Astrocyte (in vitro differentiated cells and primary cell): ENCODE data around the gene TMEM63B. TPM values are rescaled to one million over a fixed set of nuclear protein-coding genes. Genes with fewer than 3 reads are reported as not detected.

Experiments
- DNase-seq: peaks from one replicate; pipeline ENCODE4 v3.0.0-alpha.2; 2010; ENCODE audit warnings: low read depth
- FAIRE-seq: peaks from 2 replicates; lab custom pipeline; 2011; peaks lifted over from hg19 to GRCh38; lab: Jason Lieb, UNC
- H2AFZ ChIP-seq: 2 replicates; pipeline ENCODE4 v1.6.0; 2012; ENCODE audit warnings: low read depth, low read length, inconsistent platforms
- H3K27ac ChIP-seq: 2 replicates; pipeline ENCODE4 v1.5.1; 2011; ENCODE audit warnings: low read depth, low read length, inconsistent platforms
- H3K27me3 ChIP-seq: 2 replicates; pipeline ENCODE4 v1.6.0; 2011; ENCODE audit warnings: low read length, inconsistent platforms; ENCODE audit not compliant: insufficient read depth
- H3K36me3 ChIP-seq: 2 replicates; pipeline ENCODE4 v1.5.1; 2011; ENCODE audit warnings: low read length, inconsistent platforms; ENCODE audit not compliant: insufficient read depth
- H3K4me1 ChIP-seq: 2 replicates; pipeline ENCODE4 v1.5.1; 2011; ENCODE audit warnings: low read length, inconsistent platforms; ENCODE audit not compliant: insufficient read depth
- H3K4me2 ChIP-seq: 2 replicates; pipeline ENCODE4 v1.6.0; 2012; ENCODE audit warnings: low read length, inconsistent platforms
- H3K4me3 ChIP-seq: 2 replicates; pipeline ENCODE4 v1.5.1; 2011; ENCODE audit warnings: low read depth, mild to moderate bottlenecking, low read length, inconsistent platforms; ENCODE audit not compliant: insufficient read depth
- H3K79me2 ChIP-seq: 2 replicates; pipeline ENCODE4 v1.6.0; 2012; ENCODE audit warnings: mild to moderate bottlenecking, low read length, inconsistent platforms; ENCODE audit not compliant: insufficient read depth
- H3K9ac ChIP-seq: 2 replicates; pipeline ENCODE4 v1.6.0; 2012; ENCODE audit warnings: mild to moderate bottlenecking, low read length, inconsistent platforms
- H3K9me3 ChIP-seq: 2 replicates; pipeline ENCODE4 v1.5.1; 2012; ENCODE audit warnings: low read depth, mild to moderate bottlenecking, low read length, inconsistent platforms; ENCODE audit not compliant: insufficient read depth
- H4K20me1 ChIP-seq: 2 replicates; pipeline ENCODE4 v1.6.0; 2012; ENCODE audit warnings: low read length, inconsistent platforms; ENCODE audit not compliant: insufficient read depth
- H3K27ac Mint-ChIP-seq: one replicate; pipeline ENCODE4 v1.8.0; 2021; ENCODE audit warnings: mild to moderate bottlenecking, mixed read lengths; ENCODE audit not compliant: unreplicated experiment
- H3K27me3 Mint-ChIP-seq: one replicate; pipeline ENCODE4 v1.8.0; 2021; ENCODE audit warnings: low read depth, mixed read lengths; ENCODE audit not compliant: unreplicated experiment
- H3K36me3 Mint-ChIP-seq: one replicate; pipeline ENCODE4 v1.8.0; 2021; ENCODE audit warnings: low read depth, mixed read lengths; ENCODE audit not compliant: unreplicated experiment
- H3K4me1 Mint-ChIP-seq: one replicate; pipeline ENCODE4 v1.8.0; 2021; ENCODE audit warnings: low read depth, mixed read lengths; ENCODE audit not compliant: unreplicated experiment
- H3K4me3 Mint-ChIP-seq: one replicate; pipeline ENCODE4 v1.8.0; 2021; ENCODE audit warnings: mild to moderate bottlenecking, moderate library complexity, mixed read lengths; ENCODE audit not compliant: unreplicated experiment
- H3K9me3 Mint-ChIP-seq: one replicate; pipeline ENCODE4 v1.8.0; 2021; ENCODE audit warnings: mild to moderate bottlenecking, mixed read lengths; ENCODE audit not compliant: unreplicated experiment
- EZH2 ChIP-seq: IDR thresholded peaks from 2 replicates; pipeline ENCODE4 v1.6.1; 2012; ENCODE audit warnings: mild to moderate bottlenecking, low read length, inconsistent platforms; ENCODE audit not compliant: insufficient read depth
- total RNA-seq: library from RNA; stranded (reverse); gene quantifications from 2 replicates; pipeline ENCODE4 v1.2.1, GENCODE V29; 2021
- TF ChIP-seq, protein P1 (sequence below): IDR thresholded peaks from 2 replicates; pipeline ENCODE4 v1.5.1; 2011; ENCODE audit warnings: low read depth, mild to moderate bottlenecking, inconsistent platforms, low read length, moderate library complexity; ENCODE audit not compliant: insufficient read depth

The TMEM63B gene
- total RNA-seq, 1 donor from 2014 or later: 86.6 TPM

DNA sequence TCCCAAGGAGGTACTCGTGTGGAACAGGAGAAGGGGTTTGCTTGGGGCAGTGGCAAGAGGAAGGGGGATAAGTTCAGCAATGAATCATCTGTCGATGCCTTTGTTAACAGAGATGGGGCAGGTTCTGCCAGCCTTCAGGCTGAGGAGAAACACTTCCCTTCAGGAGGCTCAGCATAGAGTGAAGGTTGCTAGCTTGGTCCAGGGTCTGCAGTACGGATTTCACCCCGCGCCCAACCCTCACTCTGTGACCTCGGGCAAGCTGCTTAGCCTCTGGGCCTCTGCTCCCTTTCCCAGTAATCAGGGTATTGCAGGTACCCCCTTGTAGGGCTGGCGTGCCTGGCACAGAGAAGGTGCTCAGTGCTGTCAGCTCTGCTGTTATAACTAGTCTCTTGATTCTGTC lies 38.8 kb downstream of the TMEM63B start:
- Histone ChIP-seq H3K36me3 (no peaks in the 10 kb centered on the region), H3K4me1 (peaks cover 5% of the 10 kb centered on the region), H3K4me2 (no peak overlapping the region), H3K27me3 (peaks cover 17% of the 10 kb centered on the region), H3K9me3 (no peaks in the 10 kb centered on the region), H4K20me1 (no peaks in the 10 kb centered on the region), H3K27ac (no peak overlapping the region), H3K4me3 (no peak overlapping the region), H3K9ac (no peak overlapping the region), H3K79me2 (no peaks in the 10 kb centered on the region), H2AFZ (no peak overlapping the region)
- H3K36me3 Mint-ChIP-seq: no peaks in the 10 kb centered on the region
- H3K9me3 Mint-ChIP-seq: no peaks in the 10 kb centered on the region
- H3K27ac Mint-ChIP-seq: peak overlapping the region; percentile 78
- peaks cover 10% of the 10 kb centered on the region for H3K4me1 Mint-ChIP-seq
- no peak for FAIRE-seq
- TF ChIP-seq, protein P1, sequence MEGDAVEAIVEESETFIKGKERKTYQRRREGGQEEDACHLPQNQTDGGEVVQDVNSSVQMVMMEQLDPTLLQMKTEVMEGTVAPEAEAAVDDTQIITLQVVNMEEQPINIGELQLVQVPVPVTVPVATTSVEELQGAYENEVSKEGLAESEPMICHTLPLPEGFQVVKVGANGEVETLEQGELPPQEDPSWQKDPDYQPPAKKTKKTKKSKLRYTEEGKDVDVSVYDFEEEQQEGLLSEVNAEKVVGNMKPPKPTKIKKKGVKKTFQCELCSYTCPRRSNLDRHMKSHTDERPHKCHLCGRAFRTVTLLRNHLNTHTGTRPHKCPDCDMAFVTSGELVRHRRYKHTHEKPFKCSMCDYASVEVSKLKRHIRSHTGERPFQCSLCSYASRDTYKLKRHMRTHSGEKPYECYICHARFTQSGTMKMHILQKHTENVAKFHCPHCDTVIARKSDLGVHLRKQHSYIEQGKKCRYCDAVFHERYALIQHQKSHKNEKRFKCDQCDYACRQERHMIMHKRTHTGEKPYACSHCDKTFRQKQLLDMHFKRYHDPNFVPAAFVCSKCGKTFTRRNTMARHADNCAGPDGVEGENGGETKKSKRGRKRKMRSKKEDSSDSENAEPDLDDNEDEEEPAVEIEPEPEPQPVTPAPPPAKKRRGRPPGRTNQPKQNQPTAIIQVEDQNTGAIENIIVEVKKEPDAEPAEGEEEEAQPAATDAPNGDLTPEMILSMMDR: no peak
- no peak for TF ChIP-seq EZH2
- H3K27me3 Mint-ChIP-seq: peaks cover 26% of the 10 kb centered on the region
- H3K4me3 Mint-ChIP-seq: no peak overlapping the region
- no peak for DNase-seq

DNA sequence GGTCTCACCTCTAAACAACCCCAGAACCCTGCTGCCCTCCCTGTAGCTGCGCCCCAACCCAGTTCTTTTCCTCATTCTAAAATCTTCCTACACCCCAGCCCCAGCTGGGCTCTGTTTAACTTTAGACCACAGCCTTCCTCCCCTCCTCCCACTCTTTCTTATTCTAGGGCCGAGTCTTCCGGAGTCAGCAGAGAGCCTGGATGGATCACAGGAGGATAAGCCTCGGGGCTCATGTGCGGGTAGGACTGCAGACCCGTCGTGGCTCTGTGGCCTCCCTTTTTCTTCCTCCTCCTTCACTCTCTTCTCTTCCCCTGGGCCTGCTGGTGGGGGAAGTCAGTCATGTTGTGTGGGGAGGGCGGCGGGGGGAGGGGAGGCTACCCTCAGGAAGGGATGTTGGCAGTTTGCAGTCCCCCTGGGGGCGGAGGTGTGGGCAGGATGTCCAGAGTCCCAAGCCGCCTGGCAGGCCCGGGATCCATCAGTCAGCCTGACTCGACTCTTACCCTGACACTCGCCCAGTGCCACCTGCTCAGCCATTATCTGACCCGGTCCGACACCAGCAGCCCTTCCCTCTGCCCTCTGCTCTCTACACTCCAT lies 39.3 kb downstream of the TMEM63B start:
- Histone ChIP-seq H3K36me3 (no peaks in the 10 kb centered on the region), H3K4me2 (no peak overlapping the region), H4K20me1 (no peaks in the 10 kb centered on the region), H3K27ac (no peak overlapping the region), H3K4me3 (no peak overlapping the region), H2AFZ (no peak overlapping the region), H3K79me2 (no peaks in the 10 kb centered on the region), H3K27me3 (peaks cover 19% of the 10 kb centered on the region), H3K9ac (no peak overlapping the region), H3K9me3 (no peaks in the 10 kb centered on the region), H3K4me1 (peaks cover under 1% of the 10 kb centered on the region)
- Mint-ChIP-seq H3K36me3 (no peaks in the 10 kb centered on the region), H3K4me1 (peaks cover 8% of the 10 kb centered on the region), H3K27me3 (peaks cover 26% of the 10 kb centered on the region), H3K9me3 (no peaks in the 10 kb centered on the region), H3K27ac (peak overlapping the region; percentile 78), H3K4me3 (no peak overlapping the region)
- no peak for FAIRE-seq
- DNase-seq: no peak
- TF ChIP-seq EZH2: no peak
- TF ChIP-seq, protein P1: no peak

DNA sequence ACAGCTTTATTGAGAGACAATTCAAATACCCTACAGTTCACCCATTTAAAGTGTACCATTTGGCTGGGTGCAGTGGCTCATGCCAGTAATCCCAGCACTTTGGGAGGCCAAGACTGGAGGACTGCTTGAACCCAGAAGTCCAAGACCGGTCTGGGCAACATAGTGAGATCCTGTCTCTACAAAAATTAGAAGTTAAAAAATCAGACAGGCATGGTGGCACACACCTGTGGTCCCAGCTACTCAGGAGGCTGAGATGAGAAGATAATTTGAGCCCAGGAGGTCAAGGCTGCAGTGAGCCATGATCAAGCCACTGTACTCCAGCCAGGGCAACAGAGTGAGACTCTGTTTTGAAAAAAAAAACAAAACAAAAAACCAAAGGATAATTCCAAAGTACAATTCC lies 40.2 kb downstream of the TMEM63B start:
- Histone ChIP-seq H3K79me2 (no peaks in the 10 kb centered on the region), H3K27ac (no peak overlapping the region), H2AFZ (no peak overlapping the region), H3K27me3 (peaks cover 19% of the 10 kb centered on the region), H3K4me3 (no peak overlapping the region), H3K36me3 (no peaks in the 10 kb centered on the region), H3K4me1 (no peaks in the 10 kb centered on the region), H4K20me1 (no peaks in the 10 kb centered on the region), H3K9me3 (no peaks in the 10 kb centered on the region), H3K4me2 (no peak overlapping the region), H3K9ac (no peak overlapping the region)
- peaks cover 8% of the 10 kb centered on the region for H3K4me1 Mint-ChIP-seq
- no peaks in the 10 kb centered on the region for H3K9me3 Mint-ChIP-seq
- H3K27ac Mint-ChIP-seq: no peak overlapping the region
- TF ChIP-seq EZH2: no peak
- TF ChIP-seq, protein P1: no peak
- H3K27me3 Mint-ChIP-seq: peaks cover 30% of the 10 kb centered on the region
- H3K36me3 Mint-ChIP-seq: no peaks in the 10 kb centered on the region
- DNase-seq: no peak
- FAIRE-seq: no peak
- no peak overlapping the region for H3K4me3 Mint-ChIP-seq
